ENCODE measurements around the gene ZBTB33.

The ZBTB33 gene

GRCh38 chrX:120291211-120291610 lies 40.6 kb downstream of the ZBTB33 start:
- Histone ChIP-seq H3K4me1 (ENCODE audit: control insufficient read depth in 1 of 2, insufficient read depth in 1 of 2, low read depth in 1 of 2, low read length in 1 of 2) (peaks cover 26 to 28% of the 10 kb centered on the region in 2 experiments), H3K36me3 (no peaks in the 10 kb centered on the region), H3K9me3 (no peaks in the 10 kb centered on the region), H3K4me3 (ENCODE audit: low read depth in 1 of 2, low read length in 1 of 2) (no peak overlapping the region), H3K27ac (no peak overlapping the region), H3K27me3 (no peaks in the 10 kb centered on the region)
- TF ChIP-seq, protein P1, sequence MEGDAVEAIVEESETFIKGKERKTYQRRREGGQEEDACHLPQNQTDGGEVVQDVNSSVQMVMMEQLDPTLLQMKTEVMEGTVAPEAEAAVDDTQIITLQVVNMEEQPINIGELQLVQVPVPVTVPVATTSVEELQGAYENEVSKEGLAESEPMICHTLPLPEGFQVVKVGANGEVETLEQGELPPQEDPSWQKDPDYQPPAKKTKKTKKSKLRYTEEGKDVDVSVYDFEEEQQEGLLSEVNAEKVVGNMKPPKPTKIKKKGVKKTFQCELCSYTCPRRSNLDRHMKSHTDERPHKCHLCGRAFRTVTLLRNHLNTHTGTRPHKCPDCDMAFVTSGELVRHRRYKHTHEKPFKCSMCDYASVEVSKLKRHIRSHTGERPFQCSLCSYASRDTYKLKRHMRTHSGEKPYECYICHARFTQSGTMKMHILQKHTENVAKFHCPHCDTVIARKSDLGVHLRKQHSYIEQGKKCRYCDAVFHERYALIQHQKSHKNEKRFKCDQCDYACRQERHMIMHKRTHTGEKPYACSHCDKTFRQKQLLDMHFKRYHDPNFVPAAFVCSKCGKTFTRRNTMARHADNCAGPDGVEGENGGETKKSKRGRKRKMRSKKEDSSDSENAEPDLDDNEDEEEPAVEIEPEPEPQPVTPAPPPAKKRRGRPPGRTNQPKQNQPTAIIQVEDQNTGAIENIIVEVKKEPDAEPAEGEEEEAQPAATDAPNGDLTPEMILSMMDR (IDR thresholded peaks at IDR 0.05), result no peak

DNA sequence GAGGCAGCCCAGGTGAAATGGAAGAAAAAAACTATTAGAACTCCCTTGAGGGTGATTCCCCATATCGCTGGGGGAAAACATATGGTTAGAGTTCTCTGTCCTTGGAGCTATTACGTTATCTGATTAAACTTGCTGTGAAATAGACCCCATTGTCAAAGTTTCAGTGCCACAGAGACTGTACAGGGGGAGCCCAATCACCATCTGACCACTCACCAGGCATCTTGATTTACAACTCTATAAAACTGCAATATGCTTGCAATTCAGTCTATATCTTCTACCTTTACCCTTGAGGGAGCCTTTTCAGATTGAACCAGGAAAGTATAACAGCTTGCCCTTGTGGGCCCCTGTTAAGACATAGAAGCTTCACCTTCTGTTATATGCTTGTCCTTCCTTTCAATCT lies 42.4 kb downstream of the ZBTB33 start:
- H3K27me3 ChIP-seq, result no peaks in the 10 kb centered on the region
- no peaks in the 10 kb centered on the region for H3K9me3 ChIP-seq
- H3K4me1 ChIP-seq (ENCODE audit: control insufficient read depth in 1 of 2, insufficient read depth in 1 of 2, low read depth in 1 of 2, low read length in 1 of 2), result peaks cover 10 to 12% of the 10 kb centered on the region in 2 experiments
- TF ChIP-seq, protein P1 (IDR thresholded peaks at IDR 0.05), result no peak
- H3K36me3 ChIP-seq, result no peaks in the 10 kb centered on the region
- H3K27ac ChIP-seq, result no peak overlapping the region
- H3K4me3 ChIP-seq (ENCODE audit: low read depth in 1 of 2, low read length in 1 of 2), result no peak overlapping the region

DNA sequence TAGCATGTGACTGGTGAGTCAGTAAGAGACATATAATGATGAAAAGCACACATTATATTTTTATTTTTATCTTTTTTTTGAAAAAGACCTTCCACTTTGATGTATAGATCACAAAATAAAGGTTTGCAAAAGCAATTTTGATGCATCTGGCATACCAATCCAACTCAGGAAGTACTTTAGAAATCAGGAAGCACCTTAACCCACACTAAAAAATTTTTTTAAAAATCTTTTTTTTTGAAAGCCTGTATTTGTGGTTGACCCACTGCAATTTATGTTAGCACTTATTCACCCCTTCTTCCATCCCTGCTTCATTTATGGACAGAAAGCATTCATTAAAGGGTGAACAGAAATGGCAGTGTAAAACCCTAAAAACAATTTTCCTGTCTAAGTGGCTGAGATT lies 44.0 kb downstream of the ZBTB33 start:
- H3K4me1 ChIP-seq (ENCODE audit: control insufficient read depth in 1 of 2, insufficient read depth in 1 of 2, low read depth in 1 of 2, low read length in 1 of 2), result peaks cover 0 to 5% of the 10 kb centered on the region in 2 experiments
- no peaks in the 10 kb centered on the region for H3K27me3 ChIP-seq
- TF ChIP-seq, protein P1 (IDR thresholded peaks at IDR 0.05), result no peak
- H3K36me3 ChIP-seq, result no peaks in the 10 kb centered on the region
- H3K9me3 ChIP-seq, result no peaks in the 10 kb centered on the region
- H3K4me3 ChIP-seq (ENCODE audit: low read depth in 1 of 2, low read length in 1 of 2), result no peak overlapping the region
- H3K27ac ChIP-seq, result no peak overlapping the region

DNA sequence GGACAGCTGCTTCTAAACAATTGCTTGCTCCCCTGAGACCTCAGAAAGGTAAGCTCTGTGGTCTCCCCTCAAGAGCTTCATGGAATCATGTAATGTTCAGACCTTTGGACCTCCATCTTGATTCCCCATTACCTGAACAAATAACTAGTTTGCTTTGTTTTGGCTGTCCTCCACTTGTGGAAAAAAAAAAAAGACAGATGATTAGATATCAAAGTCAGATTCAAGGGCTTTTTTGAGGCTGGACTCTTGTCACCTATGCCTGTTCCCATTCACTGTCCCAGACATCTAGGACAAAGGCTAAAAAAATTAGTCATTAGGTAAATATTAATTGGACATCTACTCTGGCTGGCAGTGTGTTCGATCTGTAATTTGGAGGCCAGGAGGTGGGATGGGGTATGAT lies 47.3 kb downstream of the ZBTB33 start:
- H3K27ac ChIP-seq, result no peak overlapping the region
- H3K9me3 ChIP-seq, result no peaks in the 10 kb centered on the region
- H3K27me3 ChIP-seq, result no peaks in the 10 kb centered on the region
- peaks cover 0 to 13% of the 10 kb centered on the region in 2 experiments for H3K4me1 ChIP-seq (ENCODE audit: control insufficient read depth in 1 of 2, insufficient read depth in 1 of 2, low read depth in 1 of 2, low read length in 1 of 2)
- TF ChIP-seq, protein P1 (IDR thresholded peaks at IDR 0.05), result no peak
- no peak overlapping the region for H3K4me3 ChIP-seq (ENCODE audit: low read depth in 1 of 2, low read length in 1 of 2)
- H3K36me3 ChIP-seq, result no peaks in the 10 kb centered on the region

DNA sequence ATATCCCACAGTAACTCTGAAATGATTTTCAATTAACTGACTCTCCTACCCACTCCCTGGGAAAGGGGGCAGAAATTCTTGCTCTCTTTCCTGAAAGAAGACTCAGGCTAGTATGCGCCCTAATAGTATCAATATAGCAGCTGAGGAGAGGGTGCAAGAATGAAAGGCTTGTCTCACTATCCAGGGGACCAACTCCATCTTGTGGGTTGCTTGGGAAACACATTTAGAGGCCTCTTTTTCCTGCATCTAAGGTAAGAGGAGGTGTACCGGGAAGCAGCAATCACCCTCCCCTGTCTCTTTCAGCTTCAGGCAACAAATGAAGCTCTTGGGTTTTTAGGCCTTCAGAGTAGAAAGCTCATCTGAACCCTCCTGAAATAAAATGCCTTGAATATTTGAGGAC lies 49.3 kb downstream of the ZBTB33 start:
- H3K4me3 ChIP-seq (ENCODE audit: low read depth in 1 of 2, low read length in 1 of 2), result no peak overlapping the region
- no peaks in the 10 kb centered on the region for H3K27me3 ChIP-seq
- TF ChIP-seq, protein P1 (IDR thresholded peaks at IDR 0.05), result no peak
- H3K36me3 ChIP-seq, result no peaks in the 10 kb centered on the region
- peaks cover 0 to 8% of the 10 kb centered on the region in 2 experiments for H3K4me1 ChIP-seq (ENCODE audit: control insufficient read depth in 1 of 2, insufficient read depth in 1 of 2, low read depth in 1 of 2, low read length in 1 of 2)
- no peaks in the 10 kb centered on the region for H3K9me3 ChIP-seq
- no peak overlapping the region for H3K27ac ChIP-seq

- Histone ChIP-seq H3K4me3 (ENCODE audit: low read depth in 1 of 2, low read length in 1 of 2) (no peak overlapping the region), H3K9me3 (no peaks in the 10 kb centered on the region), H3K27ac (no peak overlapping the region), H3K36me3 (no peaks in the 10 kb centered on the region), H3K4me1 (ENCODE audit: control insufficient read depth in 1 of 2, insufficient read depth in 1 of 2, low read depth in 1 of 2, low read length in 1 of 2) (peaks cover 0 to 8% of the 10 kb centered on the region in 2 experiments), H3K27me3 (no peaks in the 10 kb centered on the region)
- TF ChIP-seq, protein P1 (IDR thresholded peaks at IDR 0.05), result no peak
These were observed 50.9 kb downstream of the ZBTB33 start for GRCh38 chrX:120301497-120301896.
